GM06990 (cell line): ENCODE measurements around the gene SPDEF.

Experiments
- DNase-seq: peaks from one replicate; pipeline ENCODE4 v3.0.0-alpha.2; 2011; ENCODE audit not compliant: insufficient read length; ENCODE audit errors: extremely low read depth
- H3K27me3 ChIP-seq: replicated peaks from 2 replicates; pipeline ENCODE4 v1.6.0; 2011; ENCODE audit warnings: low read length; ENCODE audit not compliant: control insufficient read depth, insufficient read depth
- H3K36me3 ChIP-seq: 2 replicates; pipeline ENCODE4 v1.5.1; 2011; ENCODE audit warnings: low read length; ENCODE audit not compliant: control insufficient read depth, insufficient read depth
- H3K4me3 ChIP-seq: replicated peaks from 2 replicates; pipeline ENCODE4 v1.5.1; 2011; ENCODE audit warnings: low read depth, mild to moderate bottlenecking, control low read depth, low read length
- TF ChIP-seq, protein P1 (sequence below): IDR thresholded peaks from 2 replicates; pipeline ENCODE4 v1.5.1; 2011; ENCODE audit warnings: low read length, control low read depth, mild to moderate bottlenecking, inconsistent platforms; ENCODE audit not compliant: insufficient read depth, poor library complexity, severe bottlenecking

The SPDEF gene

DNA sequence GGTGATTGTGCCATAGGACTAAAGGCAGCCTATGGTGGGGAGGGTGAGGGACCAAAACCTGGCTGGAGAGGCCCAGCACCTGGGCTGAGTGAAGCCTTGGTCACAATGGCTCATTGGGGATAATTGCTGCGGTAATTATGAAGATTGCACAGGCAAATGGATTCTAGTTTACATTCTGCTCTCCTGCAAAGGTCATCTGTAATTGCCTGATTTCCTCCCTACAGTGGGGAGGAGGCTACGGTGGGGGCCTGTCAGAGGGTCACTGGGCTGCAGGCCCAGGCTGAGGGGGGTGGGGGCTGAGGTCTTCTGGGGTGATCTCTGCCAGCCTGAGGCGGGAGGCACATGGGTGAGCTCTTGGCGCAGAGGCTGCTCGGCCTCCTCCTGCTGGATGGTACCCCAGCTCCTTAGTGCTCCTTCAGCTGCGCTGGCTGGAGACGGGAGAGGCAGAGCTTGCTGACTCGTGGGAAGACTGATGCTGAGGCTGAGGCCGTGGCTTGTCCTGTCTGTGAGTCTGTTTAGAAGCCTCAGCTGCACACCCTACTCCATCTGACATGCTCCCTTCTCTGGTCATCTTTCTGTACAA, 59.9 kb downstream of the SPDEF start:
- Histone ChIP-seq H3K4me3 (no peak overlapping the region), H3K27me3 (no peaks in the 10 kb centered on the region), H3K36me3 (no peaks in the 10 kb centered on the region)
- DNase-seq, result no peak
- TF ChIP-seq, protein P1, sequence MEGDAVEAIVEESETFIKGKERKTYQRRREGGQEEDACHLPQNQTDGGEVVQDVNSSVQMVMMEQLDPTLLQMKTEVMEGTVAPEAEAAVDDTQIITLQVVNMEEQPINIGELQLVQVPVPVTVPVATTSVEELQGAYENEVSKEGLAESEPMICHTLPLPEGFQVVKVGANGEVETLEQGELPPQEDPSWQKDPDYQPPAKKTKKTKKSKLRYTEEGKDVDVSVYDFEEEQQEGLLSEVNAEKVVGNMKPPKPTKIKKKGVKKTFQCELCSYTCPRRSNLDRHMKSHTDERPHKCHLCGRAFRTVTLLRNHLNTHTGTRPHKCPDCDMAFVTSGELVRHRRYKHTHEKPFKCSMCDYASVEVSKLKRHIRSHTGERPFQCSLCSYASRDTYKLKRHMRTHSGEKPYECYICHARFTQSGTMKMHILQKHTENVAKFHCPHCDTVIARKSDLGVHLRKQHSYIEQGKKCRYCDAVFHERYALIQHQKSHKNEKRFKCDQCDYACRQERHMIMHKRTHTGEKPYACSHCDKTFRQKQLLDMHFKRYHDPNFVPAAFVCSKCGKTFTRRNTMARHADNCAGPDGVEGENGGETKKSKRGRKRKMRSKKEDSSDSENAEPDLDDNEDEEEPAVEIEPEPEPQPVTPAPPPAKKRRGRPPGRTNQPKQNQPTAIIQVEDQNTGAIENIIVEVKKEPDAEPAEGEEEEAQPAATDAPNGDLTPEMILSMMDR, result no peak

DNA sequence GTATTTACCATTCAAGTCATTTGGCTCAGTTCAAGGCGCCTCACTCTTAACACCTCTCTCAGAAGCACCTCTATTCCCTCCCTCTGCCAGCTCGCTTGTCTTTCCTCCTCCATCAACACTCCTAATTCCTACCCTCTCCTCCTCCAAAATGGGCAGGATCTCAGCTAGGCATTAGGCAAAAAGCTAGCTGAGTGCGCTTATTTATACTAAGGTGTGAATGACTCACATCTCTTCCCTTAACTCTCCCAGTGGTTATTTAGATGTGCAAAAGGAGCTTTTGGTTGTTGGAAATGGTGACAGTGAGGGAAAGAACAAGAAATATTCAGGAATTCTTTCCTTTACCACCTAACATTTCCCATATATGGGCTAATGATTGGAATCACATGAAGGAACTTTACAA, 61.2 kb downstream of the SPDEF start:
- H3K4me3 ChIP-seq, result no peak overlapping the region
- TF ChIP-seq, protein P1, result no peak

DNA sequence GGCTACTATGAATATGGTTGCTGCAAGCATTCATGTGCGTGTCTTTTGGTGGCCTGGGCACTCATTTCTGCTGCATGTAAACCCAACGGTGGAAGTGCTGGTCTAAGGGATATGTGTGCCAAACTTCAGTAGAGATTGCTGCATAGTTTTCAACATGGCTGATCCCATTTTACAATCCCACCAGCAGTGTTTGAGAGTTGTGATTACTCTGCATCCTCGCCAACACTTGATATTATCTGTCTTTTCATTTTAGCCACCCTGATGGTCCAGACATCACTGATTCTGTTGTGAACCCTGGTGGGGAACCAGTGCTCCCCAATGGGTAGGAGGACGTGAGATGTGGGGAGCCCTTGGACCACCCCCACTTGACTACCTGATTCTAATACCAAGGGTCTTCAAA, 62.8 kb downstream of the SPDEF start:
- no peak for DNase-seq
- Histone ChIP-seq H3K27me3 (no peaks in the 10 kb centered on the region), H3K4me3 (no peak overlapping the region), H3K36me3 (no peaks in the 10 kb centered on the region)
- TF ChIP-seq, protein P1, result no peak

More for the DNA sequence above, 61.2 kb downstream of the SPDEF start:
- Histone ChIP-seq H3K36me3 (no peaks in the 10 kb centered on the region), H3K27me3 (no peaks in the 10 kb centered on the region)
- no peak for DNase-seq

DNA sequence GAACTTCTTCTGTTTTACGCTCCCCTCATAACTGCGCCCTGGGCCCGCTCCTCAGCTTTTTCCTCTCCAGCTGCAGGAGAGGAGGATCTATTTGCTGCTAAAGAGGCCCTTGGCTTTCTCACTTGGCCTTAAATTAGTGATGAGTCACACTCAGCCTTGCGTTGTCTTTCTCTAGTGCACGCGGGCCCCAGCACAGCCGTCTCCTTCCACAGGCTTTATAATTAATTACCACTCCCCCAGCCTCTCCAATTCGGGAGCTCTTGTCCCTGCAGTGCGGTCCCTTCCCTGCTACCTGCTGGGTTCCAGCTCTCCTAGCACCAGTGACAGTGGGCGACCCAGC, 65.1 kb downstream of the SPDEF start:
- no peaks in the 10 kb centered on the region for H3K27me3 ChIP-seq
- TF ChIP-seq, protein P1, result no peak
- H3K4me3 ChIP-seq, result no peak overlapping the region
- no peaks in the 10 kb centered on the region for H3K36me3 ChIP-seq
- DNase-seq, result no peak

DNA sequence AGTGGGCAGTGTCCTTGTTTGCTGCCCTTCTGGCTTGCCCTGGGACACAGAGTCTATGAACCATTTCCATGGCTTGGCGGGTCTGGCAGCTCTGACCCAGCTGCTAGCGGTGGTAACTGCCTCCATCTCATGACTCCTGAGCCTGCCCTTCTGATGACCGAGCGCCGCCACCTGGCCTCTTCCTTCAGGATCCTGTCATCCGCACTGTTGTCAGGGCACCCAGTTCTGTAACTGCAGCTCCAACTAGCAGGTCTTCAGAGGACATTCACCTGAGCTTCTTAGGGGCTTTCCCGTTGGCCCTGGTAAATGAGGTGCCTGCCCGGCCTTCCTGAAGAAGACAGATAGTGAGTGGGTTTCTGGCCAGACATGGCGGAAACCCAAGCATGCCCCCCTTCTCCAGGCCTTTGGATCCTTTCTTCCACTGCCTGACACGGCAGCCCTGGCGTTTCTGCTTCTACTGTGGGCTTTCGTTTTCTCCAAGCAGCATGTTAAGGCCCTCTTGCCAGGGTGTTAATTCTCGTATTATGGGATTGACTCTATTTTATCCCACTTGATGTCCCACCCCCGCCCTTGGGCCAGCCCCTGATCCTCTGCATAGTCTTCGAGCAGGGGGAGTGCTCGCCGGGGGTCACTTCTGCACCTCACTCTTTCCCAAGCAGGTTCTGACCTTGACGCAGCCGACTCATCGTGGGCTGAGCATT, 65.6 kb downstream of the SPDEF start:
- no peak for DNase-seq
- H3K36me3 ChIP-seq, result no peaks in the 10 kb centered on the region
- TF ChIP-seq, protein P1, result no peak
- no peak overlapping the region for H3K4me3 ChIP-seq
- H3K27me3 ChIP-seq, result no peaks in the 10 kb centered on the region
